GM23338 (cell line): Measurements from ENCODE around the gene ATG9B. TPM values are rescaled to one million over a fixed set of nuclear protein-coding genes. Genes with fewer than 3 reads are reported as not detected.

Source experiments
- ATAC-seq: fragments of 200-7000 bp; cut with Tn5 transposase; 3 replicates; pipeline ENCODE4 v1.9.1; 2020
- DNase-seq: peaks from one replicate; pipeline ENCODE4 v3.0.0-alpha.2; 2015; ENCODE audit warnings: low spot score
- H2AFZ ChIP-seq: fragments of 200-600 bp; sonication (generic); 2 replicates; pipeline ENCODE4 v1.8.0; 2016; ENCODE audit warnings: antibody characterized with exemption, mild to moderate bottlenecking, moderate library complexity
- H3F3A ChIP-seq: fragments of 200-600 bp; sonication (generic); replicated peaks from 2 replicates; pipeline ENCODE4 v1.8.0; 2017; ENCODE audit warnings: antibody characterized with exemption, mixed run types, low read depth
- H3K27ac ChIP-seq: fragments of 200-600 bp; sonication (generic); 2 replicates; pipeline ENCODE4 v1.6.1; 2016; ENCODE audit warnings: low read depth
- H3K27me3 ChIP-seq: fragments of 200-600 bp; sonication (generic); 2 replicates; pipeline ENCODE4 v1.8.0; 2016; ENCODE audit warnings: mild to moderate bottlenecking, mixed run types, moderate library complexity; ENCODE audit not compliant: insufficient read depth
- H3K36me3 ChIP-seq: fragments of 200-600 bp; sonication (generic); 2 replicates; pipeline ENCODE4 v1.8.0; 2016; ENCODE audit warnings: mild to moderate bottlenecking; ENCODE audit not compliant: insufficient read depth
- H3K4me1 ChIP-seq: fragments of 200-600 bp; sonication (generic); 2 replicates; pipeline ENCODE4 v1.8.0; 2016; ENCODE audit warnings: mild to moderate bottlenecking, moderate library complexity; ENCODE audit not compliant: insufficient read depth
- H3K4me2 ChIP-seq: fragments of 200-600 bp; sonication (generic); 2 replicates; pipeline ENCODE4 v1.7.1; 2017; ENCODE audit warnings: mixed run types
- H3K4me3 ChIP-seq: fragments of 200-600 bp; sonication (generic); 2 replicates; pipeline ENCODE4 v1.6.1; 2016; ENCODE audit warnings: mixed run types
- H3K79me2 ChIP-seq: fragments of 200-600 bp; sonication (generic); replicated peaks from 2 replicates; pipeline ENCODE4 v1.8.0; 2017; ENCODE audit warnings: mild to moderate bottlenecking; ENCODE audit not compliant: insufficient read depth
- H3K9me2 ChIP-seq: fragments of 200-600 bp; sonication (generic); 2 replicates; pipeline ENCODE4 v1.8.0; 2017; ENCODE audit not compliant: insufficient read depth
- H4K20me1 ChIP-seq: fragments of 200-600 bp; sonication (generic); replicated peaks from 2 replicates; pipeline ENCODE4 v1.8.0; 2017; ENCODE audit warnings: mild to moderate bottlenecking; ENCODE audit not compliant: insufficient read depth
- H3K27ac Mint-ChIP-seq: 2 replicates; pipeline ENCODE4 v1.8.0; 2020; ENCODE audit warnings: inconsistent platforms, mild to moderate bottlenecking, moderate library complexity, mixed read lengths
- H3K27me3 Mint-ChIP-seq: 3 replicates; pipeline ENCODE4 v1.8.0; 2022; ENCODE audit warnings: low read depth, mild to moderate bottlenecking, moderate library complexity, mixed read lengths, inconsistent platforms; ENCODE audit not compliant: insufficient read depth, poor library complexity
- H3K36me3 Mint-ChIP-seq: 3 replicates; pipeline ENCODE4 v1.8.0; 2021; ENCODE audit warnings: low read depth, mild to moderate bottlenecking, inconsistent platforms, moderate library complexity, mixed read lengths
- H3K4me1 Mint-ChIP-seq: 3 replicates; pipeline ENCODE4 v1.8.0; 2020; ENCODE audit warnings: mild to moderate bottlenecking, inconsistent platforms, mixed read lengths
- H3K4me3 Mint-ChIP-seq: 3 replicates; pipeline ENCODE4 v1.8.0; 2021; ENCODE audit warnings: moderate library complexity, mild to moderate bottlenecking, inconsistent platforms, mixed read lengths
- H3K9me3 Mint-ChIP-seq: 3 replicates; pipeline ENCODE4 v1.8.0; 2020; ENCODE audit warnings: moderate library complexity, mild to moderate bottlenecking, inconsistent platforms, mixed read lengths
- EZH2phosphoT487 ChIP-seq: fragments of 200-600 bp; sonication (generic); IDR thresholded peaks from one replicate; pipeline ENCODE4 v1.8.1; 2018; ENCODE audit warnings: antibody characterized with exemption; ENCODE audit not compliant: unreplicated experiment
- polyA plus RNA-seq: library from polyadenylated mRNA; unstranded; fragments of >200 nt; fragmentation: Nextera tagmentation; extraction: Ambion mirVana; gene quantifications from 2 replicates; pipeline ENCODE4 v1.2.1, GENCODE V29; 2016
- total RNA-seq: library from RNA; depleted of rRNA; stranded (reverse); fragments of >200 nt; shearing (Covaris generic); gene quantifications from 2 replicates; pipeline ENCODE4 v1.2.3, GENCODE V29; 2014
- TF ChIP-seq, protein P1 (sequence below): fragments of 250-450 bp; sonication (Bioruptor Pico); IDR thresholded peaks from 2 replicates; pipeline ENCODE4 v1.5.0; 2020; ENCODE audit warnings: mild to moderate bottlenecking, moderate library complexity
- TF ChIP-seq, protein P2 (sequence below): IDR thresholded peaks from one replicate; pipeline ENCODE4 v1.6.1; 2018; ENCODE audit warnings: antibody characterized with exemption; ENCODE audit not compliant: unreplicated experiment

Gene ATG9B
- total and polyA plus RNA-seq, 2 experiments from 2014 or later = 1.2 to 3.4 TPM

DNA sequence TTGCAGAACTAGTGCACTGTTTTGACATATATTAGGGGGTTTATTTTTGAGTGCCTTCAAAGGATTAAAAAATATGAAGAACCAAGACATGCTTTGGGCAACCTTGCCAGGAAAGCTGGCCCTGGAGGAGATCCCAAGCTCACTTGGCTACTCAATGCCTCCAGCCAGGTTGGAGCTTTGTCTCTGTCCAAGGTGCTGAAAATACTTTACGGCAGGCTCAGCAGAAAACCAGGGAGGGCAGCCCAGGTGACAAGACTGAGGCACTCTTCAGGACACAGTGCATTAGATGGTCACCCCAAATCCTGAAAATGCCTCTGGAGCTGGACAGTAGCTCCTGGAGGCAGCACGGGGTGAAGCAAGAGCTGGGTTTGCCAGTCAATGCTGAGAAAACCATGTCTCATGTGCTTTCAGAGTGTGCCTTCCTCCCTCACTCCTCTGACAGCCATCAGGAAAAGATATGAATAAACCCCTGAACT is 40.4 kb downstream of the ATG9B start:
- H3K27me3 Mint-ChIP-seq = peaks cover 26% of the 10 kb centered on the region
- no peaks in the 10 kb centered on the region for H4K20me1 ChIP-seq
- H3K36me3 Mint-ChIP-seq = no peaks in the 10 kb centered on the region
- no peak overlapping the region for H3K27ac ChIP-seq
- H3K4me1 Mint-ChIP-seq = peaks cover 25% of the 10 kb centered on the region
- no peak overlapping the region for H3K4me2 ChIP-seq
- H2AFZ ChIP-seq = no peak overlapping the region
- peaks cover 27% of the 10 kb centered on the region for H3K27me3 ChIP-seq
- no peak overlapping the region for H3K27ac Mint-ChIP-seq
- ATAC-seq (no peak), DNase-seq (peak; percentile 87)
- H3K4me1 ChIP-seq = peaks cover 18% of the 10 kb centered on the region
- H3K79me2 ChIP-seq = no peaks in the 10 kb centered on the region
- H3K9me2 ChIP-seq = no peaks in the 10 kb centered on the region
- H3K9me3 Mint-ChIP-seq = no peaks in the 10 kb centered on the region
- no peaks in the 10 kb centered on the region for H3K36me3 ChIP-seq
- TF ChIP-seq, protein P1, sequence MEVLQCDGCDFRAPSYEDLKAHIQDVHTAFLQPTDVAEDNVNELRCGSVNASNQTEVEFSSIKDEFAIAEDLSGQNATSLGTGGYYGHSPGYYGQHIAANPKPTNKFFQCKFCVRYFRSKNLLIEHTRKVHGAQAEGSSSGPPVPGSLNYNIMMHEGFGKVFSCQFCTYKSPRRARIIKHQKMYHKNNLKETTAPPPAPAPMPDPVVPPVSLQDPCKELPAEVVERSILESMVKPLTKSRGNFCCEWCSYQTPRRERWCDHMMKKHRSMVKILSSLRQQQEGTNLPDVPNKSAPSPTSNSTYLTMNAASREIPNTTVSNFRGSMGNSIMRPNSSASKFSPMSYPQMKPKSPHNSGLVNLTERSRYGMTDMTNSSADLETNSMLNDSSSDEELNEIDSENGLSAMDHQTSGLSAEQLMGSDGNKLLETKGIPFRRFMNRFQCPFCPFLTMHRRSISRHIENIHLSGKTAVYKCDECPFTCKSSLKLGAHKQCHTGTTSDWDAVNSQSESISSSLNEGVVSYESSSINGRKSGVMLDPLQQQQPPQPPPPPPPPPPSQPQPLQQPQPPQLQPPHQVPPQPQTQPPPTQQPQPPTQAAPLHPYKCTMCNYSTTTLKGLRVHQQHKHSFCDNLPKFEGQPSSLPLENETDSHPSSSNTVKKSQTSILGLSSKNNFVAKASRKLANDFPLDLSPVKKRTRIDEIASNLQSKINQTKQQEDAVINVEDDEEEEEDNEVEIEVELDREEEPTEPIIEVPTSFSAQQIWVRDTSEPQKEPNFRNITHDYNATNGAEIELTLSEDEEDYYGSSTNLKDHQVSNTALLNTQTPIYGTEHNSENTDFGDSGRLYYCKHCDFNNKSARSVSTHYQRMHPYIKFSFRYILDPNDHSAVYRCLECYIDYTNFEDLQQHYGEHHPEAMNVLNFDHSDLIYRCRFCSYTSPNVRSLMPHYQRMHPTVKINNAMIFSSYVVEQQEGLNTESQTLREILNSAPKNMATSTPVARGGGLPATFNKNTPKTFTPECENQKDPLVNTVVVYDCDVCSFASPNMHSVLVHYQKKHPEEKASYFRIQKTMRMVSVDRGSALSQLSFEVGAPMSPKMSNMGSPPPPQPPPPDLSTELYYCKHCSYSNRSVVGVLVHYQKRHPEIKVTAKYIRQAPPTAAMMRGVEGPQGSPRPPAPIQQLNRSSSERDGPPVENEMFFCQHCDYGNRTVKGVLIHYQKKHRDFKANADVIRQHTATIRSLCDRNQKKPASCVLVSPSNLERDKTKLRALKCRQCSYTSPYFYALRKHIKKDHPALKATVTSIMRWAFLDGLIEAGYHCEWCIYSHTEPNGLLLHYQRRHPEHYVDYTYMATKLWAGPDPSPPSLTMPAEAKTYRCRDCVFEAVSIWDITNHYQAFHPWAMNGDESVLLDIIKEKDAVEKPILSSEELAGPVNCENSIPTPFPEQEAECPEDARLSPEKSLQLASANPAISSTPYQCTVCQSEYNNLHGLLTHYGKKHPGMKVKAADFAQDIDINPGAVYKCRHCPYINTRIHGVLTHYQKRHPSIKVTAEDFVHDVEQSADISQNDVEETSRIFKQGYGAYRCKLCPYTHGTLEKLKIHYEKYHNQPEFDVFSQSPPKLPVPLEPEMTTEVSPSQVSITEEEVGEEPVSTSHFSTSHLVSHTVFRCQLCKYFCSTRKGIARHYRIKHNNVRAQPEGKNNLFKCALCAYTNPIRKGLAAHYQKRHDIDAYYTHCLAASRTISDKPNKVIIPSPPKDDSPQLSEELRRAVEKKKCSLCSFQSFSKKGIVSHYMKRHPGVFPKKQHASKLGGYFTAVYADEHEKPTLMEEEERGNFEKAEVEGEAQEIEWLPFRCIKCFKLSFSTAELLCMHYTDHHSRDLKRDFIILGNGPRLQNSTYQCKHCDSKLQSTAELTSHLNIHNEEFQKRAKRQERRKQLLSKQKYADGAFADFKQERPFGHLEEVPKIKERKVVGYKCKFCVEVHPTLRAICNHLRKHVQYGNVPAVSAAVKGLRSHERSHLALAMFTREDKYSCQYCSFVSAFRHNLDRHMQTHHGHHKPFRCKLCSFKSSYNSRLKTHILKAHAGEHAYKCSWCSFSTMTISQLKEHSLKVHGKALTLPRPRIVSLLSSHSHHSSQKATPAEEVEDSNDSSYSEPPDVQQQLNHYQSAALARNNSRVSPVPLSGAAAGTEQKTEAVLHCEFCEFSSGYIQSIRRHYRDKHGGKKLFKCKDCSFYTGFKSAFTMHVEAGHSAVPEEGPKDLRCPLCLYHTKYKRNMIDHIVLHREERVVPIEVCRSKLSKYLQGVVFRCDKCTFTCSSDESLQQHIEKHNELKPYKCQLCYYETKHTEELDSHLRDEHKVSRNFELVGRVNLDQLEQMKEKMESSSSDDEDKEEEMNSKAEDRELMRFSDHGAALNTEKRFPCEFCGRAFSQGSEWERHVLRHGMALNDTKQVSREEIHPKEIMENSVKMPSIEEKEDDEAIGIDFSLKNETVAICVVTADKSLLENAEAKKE = no peak
- TF ChIP-seq, protein P2, sequence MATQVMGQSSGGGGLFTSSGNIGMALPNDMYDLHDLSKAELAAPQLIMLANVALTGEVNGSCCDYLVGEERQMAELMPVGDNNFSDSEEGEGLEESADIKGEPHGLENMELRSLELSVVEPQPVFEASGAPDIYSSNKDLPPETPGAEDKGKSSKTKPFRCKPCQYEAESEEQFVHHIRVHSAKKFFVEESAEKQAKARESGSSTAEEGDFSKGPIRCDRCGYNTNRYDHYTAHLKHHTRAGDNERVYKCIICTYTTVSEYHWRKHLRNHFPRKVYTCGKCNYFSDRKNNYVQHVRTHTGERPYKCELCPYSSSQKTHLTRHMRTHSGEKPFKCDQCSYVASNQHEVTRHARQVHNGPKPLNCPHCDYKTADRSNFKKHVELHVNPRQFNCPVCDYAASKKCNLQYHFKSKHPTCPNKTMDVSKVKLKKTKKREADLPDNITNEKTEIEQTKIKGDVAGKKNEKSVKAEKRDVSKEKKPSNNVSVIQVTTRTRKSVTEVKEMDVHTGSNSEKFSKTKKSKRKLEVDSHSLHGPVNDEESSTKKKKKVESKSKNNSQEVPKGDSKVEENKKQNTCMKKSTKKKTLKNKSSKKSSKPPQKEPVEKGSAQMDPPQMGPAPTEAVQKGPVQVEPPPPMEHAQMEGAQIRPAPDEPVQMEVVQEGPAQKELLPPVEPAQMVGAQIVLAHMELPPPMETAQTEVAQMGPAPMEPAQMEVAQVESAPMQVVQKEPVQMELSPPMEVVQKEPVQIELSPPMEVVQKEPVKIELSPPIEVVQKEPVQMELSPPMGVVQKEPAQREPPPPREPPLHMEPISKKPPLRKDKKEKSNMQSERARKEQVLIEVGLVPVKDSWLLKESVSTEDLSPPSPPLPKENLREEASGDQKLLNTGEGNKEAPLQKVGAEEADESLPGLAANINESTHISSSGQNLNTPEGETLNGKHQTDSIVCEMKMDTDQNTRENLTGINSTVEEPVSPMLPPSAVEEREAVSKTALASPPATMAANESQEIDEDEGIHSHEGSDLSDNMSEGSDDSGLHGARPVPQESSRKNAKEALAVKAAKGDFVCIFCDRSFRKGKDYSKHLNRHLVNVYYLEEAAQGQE = peak; percentile 89
- TF ChIP-seq EZH2phosphoT487 = no peak
- no peak overlapping the region for H3K4me3 ChIP-seq
- H3K4me3 Mint-ChIP-seq = no peak overlapping the region
- no peaks in the 10 kb centered on the region for H3F3A ChIP-seq
